HG03045 (cell line): ENCODE data around the gene RBX1.
"Not testable (repeated sequence)": the region's sequence is repeated elsewhere in the genome, so short reads cannot be mapped to it uniquely, and the experiment has no call there.

Experiments used
- ATAC-seq: cut with Tn5 transposase; IDR thresholded peaks from one replicate; pipeline ENCODE4 v1.9.1; 2021; ENCODE audit warnings: mild to moderate bottlenecking, moderate library complexity; ENCODE audit not compliant: unreplicated experiment

RBX1 gene

DNA sequence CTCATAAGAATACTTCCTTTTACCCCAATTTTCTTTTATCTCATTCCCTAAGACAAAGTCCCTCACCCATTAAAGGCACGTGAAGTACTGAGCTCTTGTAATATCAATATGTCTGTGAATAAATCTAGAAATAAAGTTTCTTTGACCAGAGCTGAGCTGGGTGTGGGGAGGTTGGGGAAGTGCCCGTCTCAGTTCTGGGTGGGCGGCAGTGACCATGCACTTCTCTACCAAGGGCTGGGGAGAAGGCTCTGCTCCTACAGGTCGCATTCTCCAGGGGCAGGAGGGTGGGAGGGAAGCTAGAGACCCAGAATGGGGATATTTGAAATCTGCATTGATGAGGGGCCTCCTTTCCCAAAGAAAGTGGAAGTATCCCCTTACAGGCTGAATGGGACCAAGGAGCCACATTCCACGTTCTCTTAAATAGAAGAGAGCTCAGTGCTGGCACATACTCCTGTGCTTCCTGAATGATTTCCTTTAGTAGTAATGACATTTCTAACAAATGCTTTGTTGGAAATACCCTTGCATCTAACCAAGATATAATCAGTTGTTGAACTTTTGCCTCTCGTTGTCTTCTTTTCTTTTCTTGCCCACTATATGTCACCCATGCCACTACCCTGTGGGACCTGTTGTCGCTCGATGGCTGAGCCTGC is 16.1 kb downstream of the RBX1 start:
- no peak for ATAC-seq

- ATAC-seq: no peak
Measured at GRCh38 chr22:40972587-40972986, 21.4 kb downstream of the RBX1 start.

DNA sequence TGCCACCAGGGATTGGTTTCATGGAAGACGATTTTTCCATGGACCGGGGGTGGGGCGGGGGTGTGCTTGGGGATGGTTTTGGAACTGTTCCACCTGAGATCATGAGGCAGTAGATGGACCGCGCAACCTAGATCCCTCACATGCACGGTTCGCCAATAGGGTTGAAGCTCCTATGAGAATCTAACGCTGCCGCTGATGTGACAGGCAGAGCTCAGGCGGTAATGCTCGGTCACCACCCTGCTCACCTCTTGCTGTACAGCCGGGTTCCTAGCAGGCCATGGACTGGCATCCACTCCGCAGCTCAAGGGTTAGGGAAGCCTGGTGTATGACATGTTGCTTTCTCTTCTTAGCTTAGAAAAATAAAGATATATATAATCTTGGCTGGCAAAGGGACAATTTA is 22.0 kb downstream of the RBX1 start:
- no peak for ATAC-seq

DNA sequence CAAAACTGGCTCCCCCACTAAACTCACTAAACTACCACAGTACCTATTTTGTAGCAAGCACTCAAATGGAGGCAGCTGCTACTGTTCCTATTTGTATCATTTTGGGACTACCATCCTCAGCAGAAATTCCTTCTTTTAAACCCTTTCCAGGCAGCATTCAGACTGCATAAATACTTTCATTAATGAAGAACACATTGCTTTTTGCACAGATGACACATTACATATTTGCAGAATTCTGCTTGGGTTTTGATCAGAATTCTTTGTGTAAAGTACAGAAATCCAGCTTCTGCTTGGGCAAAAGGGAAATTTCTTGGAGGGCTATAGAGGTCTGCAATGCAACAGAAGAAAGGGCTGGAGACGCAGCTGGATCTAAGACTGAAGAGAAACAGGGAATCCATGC is 24.2 kb downstream of the RBX1 start:
- no peak for ATAC-seq

DNA sequence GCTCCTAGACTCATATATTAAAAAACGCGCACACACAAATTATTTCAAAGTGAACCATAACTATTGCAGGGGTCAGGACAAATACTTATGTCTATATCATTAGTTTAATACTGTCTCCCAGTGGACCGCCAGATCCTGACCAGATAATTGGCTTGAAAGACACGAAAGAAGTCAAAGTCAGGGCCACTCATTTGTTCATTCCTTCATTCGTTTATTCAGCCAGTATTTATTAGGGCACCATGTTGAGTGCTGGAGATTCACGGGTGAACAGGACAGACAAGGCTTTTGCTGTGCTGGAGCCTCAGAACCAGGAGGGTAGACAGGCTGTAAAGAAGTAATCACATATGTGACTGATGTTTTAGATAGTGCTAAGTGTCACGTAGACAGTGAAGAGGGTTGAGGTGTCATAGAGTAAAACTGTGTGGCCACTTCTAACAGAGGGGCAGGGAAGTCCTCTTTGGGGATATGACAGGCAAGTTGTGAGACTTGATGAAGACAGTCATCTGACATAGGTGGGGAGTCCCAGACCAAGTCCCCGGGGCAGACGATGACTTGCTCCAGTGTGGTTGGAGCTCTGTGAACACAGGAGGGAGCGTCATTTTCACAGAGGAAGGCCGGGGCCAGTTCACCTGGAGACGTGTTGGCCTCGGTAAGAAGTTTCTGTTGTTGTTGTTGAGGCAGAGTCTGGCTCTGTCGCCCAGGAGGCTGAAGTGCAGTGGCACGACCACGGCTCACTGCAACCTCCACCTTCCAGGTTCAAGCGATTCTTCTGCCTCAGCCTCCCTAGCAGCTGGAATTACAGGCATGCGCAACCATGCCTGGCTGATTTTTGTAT is 25.9 kb downstream of the RBX1 start:
- no peak for ATAC-seq

DNA sequence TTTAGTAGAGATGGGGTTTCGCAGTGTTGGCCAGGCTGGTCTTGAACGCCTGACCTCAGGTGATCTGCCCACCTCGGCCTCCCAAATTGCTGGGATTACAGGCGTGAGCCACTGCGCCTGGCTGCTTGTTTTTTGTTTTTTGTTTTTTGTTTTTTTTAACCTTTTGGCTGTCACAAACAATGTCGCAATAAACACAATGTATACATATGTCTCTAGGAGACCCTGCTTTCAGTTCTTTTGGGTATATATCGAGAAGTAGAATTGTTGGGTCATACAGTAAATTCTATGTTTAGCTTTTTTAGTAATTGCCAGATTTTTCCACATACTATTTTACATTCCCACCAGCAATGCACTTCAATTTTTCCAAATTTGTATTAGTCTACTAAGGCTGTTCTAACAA is 28.0 kb downstream of the RBX1 start:
- ATAC-seq: no peak

- ATAC-seq: no peak
Measured at GRCh38 chr22:40979871-40980270, 28.7 kb downstream of the RBX1 start.

DNA sequence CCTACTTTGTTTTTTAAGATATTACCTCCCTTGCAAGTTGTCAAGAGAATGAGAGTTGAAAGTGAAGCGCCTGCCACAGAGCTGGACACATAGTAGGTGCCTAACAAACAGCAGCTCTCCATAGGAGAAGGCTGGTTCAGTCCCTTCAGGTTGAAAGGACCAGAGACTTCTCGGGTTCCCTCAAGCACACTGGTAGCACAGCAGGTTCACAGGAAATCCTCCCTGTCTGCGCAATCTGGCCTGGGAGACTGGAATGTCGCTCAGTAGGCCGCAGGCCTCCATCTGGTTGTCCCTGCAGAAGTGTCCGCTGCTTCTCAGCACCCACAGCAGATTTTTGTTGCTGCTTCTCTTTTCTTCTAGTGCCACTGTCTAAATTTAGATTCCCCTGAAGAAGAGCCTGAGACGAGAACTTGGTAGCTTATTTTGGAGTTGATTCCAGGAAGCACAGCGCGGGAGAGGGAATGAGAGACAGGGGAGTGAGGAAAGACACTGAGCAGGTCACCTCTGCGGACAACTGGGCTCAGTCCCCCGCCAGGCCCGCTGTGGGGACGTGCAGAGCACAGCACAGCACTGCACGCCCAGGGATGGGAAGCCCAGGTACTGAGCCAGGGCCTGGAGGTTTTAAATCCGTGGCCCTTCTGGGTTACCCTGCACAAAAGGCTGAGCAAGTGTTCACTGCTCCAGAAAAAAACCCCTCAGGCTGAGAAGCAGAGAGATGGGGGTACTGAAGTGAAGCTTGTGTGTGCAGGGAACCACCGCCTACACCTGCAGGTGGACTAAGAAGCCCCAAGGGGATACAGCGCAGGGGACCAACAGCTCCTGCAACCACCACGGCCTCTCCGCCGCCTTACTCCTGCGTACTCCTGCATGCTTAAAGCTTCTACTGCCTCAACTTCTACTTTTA is 31.6 kb downstream of the RBX1 start:
- no peak for ATAC-seq

DNA sequence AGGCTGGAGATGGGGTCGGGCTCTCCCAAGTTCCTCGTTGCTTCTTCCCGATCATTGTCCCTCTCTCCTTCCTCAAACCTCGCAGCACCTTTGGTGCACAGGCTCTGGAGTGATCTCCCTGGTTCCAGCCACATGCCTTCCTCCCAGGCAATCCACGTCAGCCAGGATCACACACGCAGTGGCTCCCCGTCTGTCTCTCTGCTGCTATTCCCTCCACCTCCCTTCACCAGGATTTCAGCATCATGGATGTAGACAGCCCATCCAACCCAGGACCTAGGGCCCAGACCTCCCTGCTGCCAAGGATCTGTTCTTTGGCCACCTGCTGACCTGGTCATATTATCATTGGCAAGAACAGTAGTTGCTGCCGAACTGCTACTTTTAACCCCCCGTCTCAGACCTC is 40.1 kb downstream of the RBX1 start:
- no peak for ATAC-seq

- ATAC-seq: no peak
Measured at GRCh38 chr22:40995821-40996220, 44.6 kb downstream of the RBX1 start.

DNA sequence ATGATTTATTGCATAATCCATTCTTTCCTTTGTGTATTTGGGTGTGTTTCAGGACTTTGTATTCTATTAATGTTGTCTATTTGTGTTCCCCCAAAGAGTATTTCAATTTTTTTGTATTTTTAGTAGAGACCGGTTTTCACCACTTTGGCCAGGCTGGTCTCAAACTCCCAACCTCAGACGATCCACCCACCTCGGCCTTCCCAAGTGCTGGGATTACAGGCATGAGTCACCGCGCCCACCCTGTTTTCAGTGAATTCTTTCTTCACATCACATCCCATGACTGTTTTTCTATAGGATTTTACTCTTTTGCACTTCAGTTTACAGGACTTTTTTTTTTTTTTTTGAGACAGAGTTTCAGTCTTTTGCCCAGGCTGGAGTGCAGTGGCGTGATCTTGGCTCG is 46.3 kb downstream of the RBX1 start:
- no peak for ATAC-seq

DNA sequence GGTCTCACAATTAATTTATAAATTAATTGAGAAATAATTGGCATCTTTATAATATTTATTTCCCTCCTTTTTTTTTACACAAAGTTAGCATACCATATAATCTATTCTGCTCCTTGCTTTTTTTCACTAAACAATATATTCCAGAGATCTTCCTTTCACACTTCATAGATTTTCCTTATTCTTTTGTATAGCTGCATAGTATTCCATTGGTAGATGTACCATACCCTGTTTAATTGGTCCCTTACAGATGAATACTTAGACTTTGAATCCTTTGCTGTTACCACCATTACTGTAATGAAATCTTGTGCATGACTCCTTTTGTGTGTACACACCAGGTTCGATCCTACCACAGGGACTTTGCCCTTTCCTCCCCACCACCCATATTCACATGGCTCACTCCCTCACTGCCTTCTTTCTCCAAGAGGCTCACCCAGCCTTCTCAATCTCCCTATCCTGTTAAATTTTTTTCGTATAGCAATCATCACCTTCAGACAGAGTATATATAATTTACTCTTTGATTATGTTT is 48.9 kb downstream of the RBX1 start:
- no peak for ATAC-seq

DNA sequence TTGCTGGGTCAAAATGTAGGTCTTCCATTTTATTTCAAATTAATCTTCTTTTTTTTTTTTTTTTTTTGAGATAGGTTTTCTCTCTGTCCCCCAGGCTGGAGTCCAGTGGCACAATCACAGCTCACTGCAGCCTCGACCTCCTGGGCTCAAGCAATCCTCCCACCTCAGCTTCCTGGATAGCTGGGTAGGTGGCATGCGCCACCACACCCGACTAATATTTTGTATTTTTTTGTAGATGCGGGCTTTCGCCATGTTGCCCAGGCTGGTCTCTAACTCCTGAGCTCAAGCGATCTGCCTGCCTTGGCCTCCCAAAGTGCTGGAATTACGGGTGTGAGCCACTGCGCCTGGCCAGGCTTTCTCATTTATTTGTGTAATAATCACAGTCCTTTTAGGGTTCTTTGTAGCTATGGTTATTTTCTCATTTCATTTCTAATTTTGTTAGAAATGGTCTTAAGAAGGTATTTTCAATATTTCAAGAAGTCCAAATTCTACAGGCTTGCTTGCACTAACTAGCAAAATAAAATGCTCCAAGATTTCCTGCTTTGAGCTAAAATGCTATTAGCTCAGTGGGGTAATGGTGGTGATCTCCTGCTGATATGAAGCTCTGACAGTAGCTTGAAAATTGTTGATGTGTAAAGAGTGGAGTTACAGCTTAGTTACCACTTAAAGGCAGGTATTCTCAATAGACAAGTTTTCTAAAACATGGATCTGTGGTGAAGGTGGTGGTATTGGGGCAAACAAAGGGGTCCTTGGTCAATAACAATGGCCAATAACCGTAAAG is 50.0 kb downstream of the RBX1 start:
- no peak for ATAC-seq

DNA sequence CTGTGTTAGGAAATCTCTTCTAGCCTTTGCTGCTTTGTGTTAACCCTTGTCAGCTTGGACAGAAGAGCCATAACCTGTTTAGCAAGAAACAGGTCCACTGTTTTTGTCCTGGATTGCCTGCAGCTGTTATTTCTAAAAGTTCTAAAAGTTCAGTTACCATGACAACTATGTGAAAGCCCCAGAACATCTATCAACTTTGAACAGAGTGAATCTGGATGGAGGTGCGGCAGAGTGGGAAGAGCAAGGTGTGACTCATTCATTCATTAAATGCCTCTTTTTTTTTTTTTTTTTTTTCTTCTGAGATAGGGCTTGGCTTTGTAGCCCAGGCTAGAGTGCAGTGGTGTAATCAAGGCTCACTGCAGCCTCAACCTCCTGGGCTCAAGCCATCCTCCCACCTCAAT is 50.5 kb downstream of the RBX1 start:
- no peak for ATAC-seq

DNA sequence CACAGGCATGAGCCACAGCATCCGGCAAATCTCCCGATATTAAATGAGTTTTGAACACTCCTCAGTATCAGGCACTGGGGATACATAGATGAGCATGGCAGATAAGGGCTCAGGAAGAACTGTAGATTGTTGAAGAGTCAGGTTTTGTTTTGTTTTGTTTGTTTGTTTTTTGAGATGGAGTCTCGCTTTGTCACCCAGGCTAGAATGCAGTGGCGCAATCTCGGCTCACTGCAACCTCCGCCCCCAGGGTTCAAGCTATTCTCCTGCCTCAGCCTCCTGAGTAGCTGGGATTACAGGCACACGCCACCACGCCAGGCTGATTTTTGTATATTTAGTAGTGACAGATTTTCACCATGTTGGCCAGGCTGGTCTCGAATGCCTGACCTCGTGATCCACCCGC is 51.2 kb downstream of the RBX1 start:
- ATAC-seq: not testable (repeated sequence)

DNA sequence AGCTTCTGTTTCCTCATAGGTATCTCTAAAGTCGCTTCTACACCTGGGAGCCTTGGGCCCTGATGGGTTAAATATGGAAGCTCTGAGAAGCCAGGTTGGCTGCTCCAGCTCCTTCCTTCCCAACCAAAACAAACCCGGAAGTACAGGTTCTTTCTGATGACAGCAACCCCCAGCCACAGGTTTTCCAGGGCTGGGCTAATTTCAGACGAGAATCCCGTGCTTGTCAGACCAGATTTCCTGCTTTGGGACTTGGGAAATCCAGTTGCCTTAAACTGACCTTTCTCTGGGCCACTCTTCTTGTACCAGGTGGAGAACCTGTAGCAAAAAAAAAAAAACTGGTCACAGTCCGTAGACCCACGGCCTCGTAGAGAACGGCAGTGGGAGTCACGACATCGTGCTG is 51.9 kb downstream of the RBX1 start:
- no peak for ATAC-seq

DNA sequence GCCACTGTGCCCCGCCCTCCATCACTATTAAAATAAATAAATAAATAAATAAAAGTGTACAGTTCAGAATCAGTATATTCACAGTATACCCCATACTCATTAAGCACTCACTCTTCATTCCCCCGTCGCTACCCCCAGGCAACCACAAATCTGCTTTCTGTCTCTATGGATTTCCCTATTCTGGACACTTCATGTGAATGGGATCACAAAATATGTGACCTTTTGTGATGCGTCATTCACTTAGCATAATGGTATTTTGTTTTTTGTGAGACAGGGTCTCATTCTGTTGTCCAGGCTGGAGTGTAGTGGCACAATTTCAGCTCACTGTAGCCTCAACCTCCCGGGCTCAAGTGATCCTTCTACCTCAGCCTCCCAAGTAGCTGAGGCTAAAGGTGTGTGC is 52.8 kb downstream of the RBX1 start:
- no peak for ATAC-seq

- no peak for ATAC-seq
Measured at GRCh38 chr22:41009222-41009948, 58.2 kb downstream of the RBX1 start.

- ATAC-seq: no peak
Measured at GRCh38 chr22:41015003-41015402, 63.8 kb downstream of the RBX1 start.

GRCh38 chr22:41021061-41021612 is 70.0 kb downstream of the RBX1 start:
- no peak for ATAC-seq
